Measurements from ENCODE around the gene SCN5A. TPM values are rescaled to one million over a fixed set of nuclear protein-coding genes. Genes with fewer than 3 reads are reported as not detected.
A peak's percentile ranks its signal among the peaks of the same experiment; 100 is the strongest.

SCN5A gene
- total and polyA plus RNA-seq, 10 donors = 0.02 to 1.2 (median 0.17) TPM; not detected in 3

GRCh38 chr3:38602576-38603250 lies 46.8 kb downstream of the SCN5A start:
- Histone ChIP-seq H3K4me3 (no peak overlapping the region), H3K36me3 (peaks cover 0 to 16% (median 0%) of the 10 kb centered on the region in 6 donors), H3K4me1 (no peaks in the 10 kb centered on the region), H3K27me3 (replicated peaks in 1 of 7) (peaks cover 0 to 4% (median 0%) of the 10 kb centered on the region in 7 donors), H3K27ac (no peak overlapping the region), H3K9me3 (no peaks in the 10 kb centered on the region)
- DNase-seq = peak; percentile 35
- TF ChIP-seq POLR2AphosphoS5 (IDR thresholded peaks at IDR 0.05) = no peak
- no peak for TF ChIP-seq POLR2A (IDR thresholded peaks at IDR 0.05)
- no peak for TF ChIP-seq CTCF (IDR thresholded peaks at IDR 0.05 in 8 of 11, conservative IDR thresholded peaks at IDR 0.05 in 3 of 11)
- intact Hi-C loops (cut with DNase I; ENCODE audit: low total_unique reads) = no loop called here
- 79 to 92% (median 84%) methylated on average over 7 of the region's 7 CpGs for WGBS, 5 donors

- peaks cover 0 to 16% (median 0%) of the 10 kb centered on the region in 6 donors for H3K36me3 ChIP-seq
- no peak overlapping the region for H3K27ac ChIP-seq
- intact Hi-C loops (cut with DNase I; ENCODE audit: low total_unique reads) = no loop called here
- H3K4me1 ChIP-seq = no peaks in the 10 kb centered on the region
- 67 to 90% (median 83%) methylated on average over 1 to 3 of the region's 3 CpGs for WGBS, 5 donors
- peaks cover 0 to 8% (median 0%) of the 10 kb centered on the region in 7 donors for H3K27me3 ChIP-seq (replicated peaks in 1 of 7)
- peak; percentile 41 for DNase-seq
- no peaks in the 10 kb centered on the region for H3K9me3 ChIP-seq
- TF ChIP-seq CTCF (IDR thresholded peaks at IDR 0.05 in 8 of 11, conservative IDR thresholded peaks at IDR 0.05 in 3 of 11) (no peak), POLR2A (IDR thresholded peaks at IDR 0.05) (no peak), POLR2AphosphoS5 (IDR thresholded peaks at IDR 0.05) (no peak)
- no peak overlapping the region for H3K4me3 ChIP-seq
Measured at GRCh38 chr3:38601956-38602550, 47.4 kb downstream of the SCN5A start.

GRCh38 chr3:38600551-38600950 lies 48.9 kb downstream of the SCN5A start:
- Histone ChIP-seq H3K36me3 (peaks cover 0 to 16% (median 0%) of the 10 kb centered on the region in 6 donors), H3K9me3 (no peaks in the 10 kb centered on the region), H3K4me1 (no peaks in the 10 kb centered on the region), H3K27me3 (replicated peaks in 1 of 7) (peaks cover 0 to 8% (median 0%) of the 10 kb centered on the region in 7 donors), H3K4me3 (no peak overlapping the region), H3K27ac (no peak overlapping the region)
- WGBS, 5 donors = 78 to 100% (median 85%) methylated on average over 1 of the region's 1 CpG
- DNase-seq = peak; percentile 62
- TF ChIP-seq CTCF (IDR thresholded peaks at IDR 0.05 in 8 of 11, conservative IDR thresholded peaks at IDR 0.05 in 3 of 11) = no peak
- no peak for TF ChIP-seq POLR2A (IDR thresholded peaks at IDR 0.05)
- intact Hi-C loops (cut with DNase I; ENCODE audit: low total_unique reads) = no loop called here

GRCh38 chr3:38599886-38600285 lies 49.6 kb downstream of the SCN5A start:
- TF ChIP-seq POLR2AphosphoS5 (IDR thresholded peaks at IDR 0.05) = no peak
- TF ChIP-seq POLR2A (IDR thresholded peaks at IDR 0.05) = no peak
- TF ChIP-seq CTCF (IDR thresholded peaks at IDR 0.05 in 8 of 11, conservative IDR thresholded peaks at IDR 0.05 in 3 of 11) = no peak
- intact Hi-C loops (cut with DNase I; ENCODE audit: low total_unique reads) = no loop called here
- peaks cover 0 to 8% (median 0%) of the 10 kb centered on the region in 7 donors for H3K27me3 ChIP-seq (replicated peaks in 1 of 7)
- no peaks in the 10 kb centered on the region for H3K9me3 ChIP-seq
- 72 to 93% (median 85%) methylated on average over 2 of the region's 2 CpGs for WGBS, 5 donors
- no peak overlapping the region for H3K4me3 ChIP-seq
- H3K36me3 ChIP-seq = peaks cover 0 to 16% (median 0%) of the 10 kb centered on the region in 6 donors
- H3K27ac ChIP-seq = no peak overlapping the region
- no peaks in the 10 kb centered on the region for H3K4me1 ChIP-seq
- peak; percentile 19 for DNase-seq
